Upper lobe of left lung (tissue), 6 donors: ENCODE results near the gene IL22RA1. TPM values are rescaled to one million over a fixed set of nuclear protein-coding genes. Genes with fewer than 3 reads are reported as not detected.

Experiments used
- ATAC-seq, 2 donors: fragments of 200-7000 bp; cut with Tn5 transposase; one replicate each; pipeline ENCODE4 v1.9.1; 2022; ENCODE audit warnings: mild to moderate bottlenecking in 2 of 2, moderate library complexity in 2 of 2; ENCODE audit not compliant: low FRiP score in 2 of 2
- DNase-seq, 2 donors: peaks; one replicate each; pipeline ENCODE4 v3.0.0-alpha.2; 2019 to 2020
- H3K27ac ChIP-seq, 4 donors: fragments of 200-600 bp; sonication (generic); one replicate each; pipeline ENCODE4 v1.5.1; 2016 to 2019
- H3K27me3 ChIP-seq, 4 donors: fragments of 200-600 bp; sonication (generic); one replicate each; pipeline ENCODE4 v1.5.1; 2017 to 2019
- H3K36me3 ChIP-seq, 4 donors: fragments of 200-600 bp; sonication (generic); one replicate each; pipeline ENCODE4 v1.5.1; 2016 to 2019
- H3K4me1 ChIP-seq, 4 donors: fragments of 200-600 bp; sonication (generic); one replicate each; pipeline ENCODE4 v1.5.1; 2018 to 2019
- H3K4me3 ChIP-seq, 4 donors: fragments of 200-600 bp; sonication (generic); one replicate each; pipeline ENCODE4 v1.5.1; 2017 to 2019; ENCODE audit warnings: mild to moderate bottlenecking in 2 of 4, moderate library complexity in 1 of 4
- H3K9me3 ChIP-seq, 4 donors: fragments of 200-600 bp; sonication (generic); one replicate each; pipeline ENCODE4 v1.5.1; 2018 to 2019
- EP300 ChIP-seq, 4 donors: sonication (generic); formaldehyde crosslinking; IDR thresholded peaks; one replicate each; pipeline ENCODE4 v1.5.1; 2017; ENCODE audit warnings: antibody characterized with exemption in 4 of 4, control low read depth in 2 of 4
- POLR2A ChIP-seq, 4 donors: fragments of 450-650 bp; IDR thresholded peaks; one replicate each; pipeline ENCODE4 v1.5.1; 2016 to 2017; ENCODE audit warnings: antibody characterized with exemption in 4 of 4, mild to moderate bottlenecking in 2 of 4
- POLR2AphosphoS5 ChIP-seq, 2 donors: sonication (generic); formaldehyde crosslinking; IDR thresholded peaks; one replicate each; pipeline ENCODE4 v1.5.1; 2017; ENCODE audit warnings: antibody characterized with exemption in 2 of 2
- WGBS, 2 donors: methylation state at CpG; one replicate each; pipeline ENCODE4 v1.1.5; 2017 to 2018; 5-methylcytosine and 5-hydroxymethylcytosine counted together
- total RNA-seq, 6 donors: library from RNA; depleted of rRNA in 4 of 6; stranded (reverse); fragments of >200 nt in 4 of 6; gene quantifications; one replicate each; pipeline versions ENCODE4 v1.1.0 to v1.2.1, GENCODE V29; 2016 to 2021
- TF ChIP-seq, protein P1 (sequence below), 6 experiments: fragments of 450-650 bp in 4 of 6; fragments of 200-600 bp in 2 of 6; sonication (generic) in 2 of 6; IDR thresholded peaks; one replicate each; pipeline ENCODE4 v1.5.1; 2016 to 2019; ENCODE audit warnings: antibody characterized with exemption in 6 of 6
- donor health status: DM: no; HTN: no; CAD: no; lungs with moderate emphysema.
- donor health status: DM: no; HTN: yes; CAD: no; lungs with severe emphysema.

Gene IL22RA1
- total RNA-seq, 6 donors from 2014 or later = 0.15 to 1.4 (median 0.90) TPM

DNA sequence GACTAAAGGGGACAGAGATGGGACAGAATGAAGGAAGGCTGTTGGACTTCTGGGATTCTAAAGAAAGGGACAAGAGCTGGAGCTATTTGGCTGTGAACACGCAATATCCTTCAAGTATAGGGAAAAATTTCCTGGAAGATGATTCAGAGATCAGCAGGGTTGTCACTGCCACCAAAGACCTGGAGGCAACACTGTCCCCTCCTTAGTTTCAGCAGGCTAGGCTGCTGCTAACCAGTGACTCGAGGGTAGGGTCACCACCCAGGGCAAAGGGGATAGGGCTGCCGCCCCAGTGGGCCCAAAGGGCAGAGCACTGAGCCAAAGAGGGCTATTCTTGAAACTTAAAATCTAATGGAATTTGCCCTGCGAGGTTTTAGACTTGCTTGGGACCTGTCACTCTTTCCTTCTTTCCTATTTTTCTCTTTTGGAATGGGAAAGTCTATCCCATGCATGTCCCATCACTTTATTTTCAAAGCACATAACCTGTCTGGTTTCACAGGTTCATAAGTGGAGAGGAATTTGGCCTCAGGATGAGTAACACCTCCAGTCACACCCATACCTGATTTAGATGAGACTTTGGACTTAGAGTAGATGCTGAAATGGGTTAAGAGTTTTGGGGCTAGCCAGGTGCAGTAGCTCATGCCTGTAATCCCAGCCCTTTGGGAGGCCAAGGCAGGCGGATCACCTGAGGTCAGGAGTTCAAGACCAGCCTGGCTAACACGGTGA lies 32.3 kb upstream of the IL22RA1 start:
- no peaks in the 10 kb centered on the region for H3K9me3 ChIP-seq
- H3K4me3 ChIP-seq = no peak overlapping the region
- 86 to 91% methylated on average over 6 of the region's 6 CpGs for WGBS, 2 donors
- H3K4me1 ChIP-seq = no peaks in the 10 kb centered on the region
- no peak for ATAC-seq
- no peaks in the 10 kb centered on the region for H3K36me3 ChIP-seq
- no peaks in the 10 kb centered on the region for H3K27me3 ChIP-seq
- TF ChIP-seq EP300 (IDR thresholded peaks at IDR 0.05) (no peak), POLR2AphosphoS5 (IDR thresholded peaks at IDR 0.05) (no peak), POLR2A (IDR thresholded peaks at IDR 0.05) (no peak)
- TF ChIP-seq, protein P1, sequence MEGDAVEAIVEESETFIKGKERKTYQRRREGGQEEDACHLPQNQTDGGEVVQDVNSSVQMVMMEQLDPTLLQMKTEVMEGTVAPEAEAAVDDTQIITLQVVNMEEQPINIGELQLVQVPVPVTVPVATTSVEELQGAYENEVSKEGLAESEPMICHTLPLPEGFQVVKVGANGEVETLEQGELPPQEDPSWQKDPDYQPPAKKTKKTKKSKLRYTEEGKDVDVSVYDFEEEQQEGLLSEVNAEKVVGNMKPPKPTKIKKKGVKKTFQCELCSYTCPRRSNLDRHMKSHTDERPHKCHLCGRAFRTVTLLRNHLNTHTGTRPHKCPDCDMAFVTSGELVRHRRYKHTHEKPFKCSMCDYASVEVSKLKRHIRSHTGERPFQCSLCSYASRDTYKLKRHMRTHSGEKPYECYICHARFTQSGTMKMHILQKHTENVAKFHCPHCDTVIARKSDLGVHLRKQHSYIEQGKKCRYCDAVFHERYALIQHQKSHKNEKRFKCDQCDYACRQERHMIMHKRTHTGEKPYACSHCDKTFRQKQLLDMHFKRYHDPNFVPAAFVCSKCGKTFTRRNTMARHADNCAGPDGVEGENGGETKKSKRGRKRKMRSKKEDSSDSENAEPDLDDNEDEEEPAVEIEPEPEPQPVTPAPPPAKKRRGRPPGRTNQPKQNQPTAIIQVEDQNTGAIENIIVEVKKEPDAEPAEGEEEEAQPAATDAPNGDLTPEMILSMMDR (IDR thresholded peaks at IDR 0.05) = no peak
- no peak for DNase-seq
- no peak overlapping the region for H3K27ac ChIP-seq

DNA sequence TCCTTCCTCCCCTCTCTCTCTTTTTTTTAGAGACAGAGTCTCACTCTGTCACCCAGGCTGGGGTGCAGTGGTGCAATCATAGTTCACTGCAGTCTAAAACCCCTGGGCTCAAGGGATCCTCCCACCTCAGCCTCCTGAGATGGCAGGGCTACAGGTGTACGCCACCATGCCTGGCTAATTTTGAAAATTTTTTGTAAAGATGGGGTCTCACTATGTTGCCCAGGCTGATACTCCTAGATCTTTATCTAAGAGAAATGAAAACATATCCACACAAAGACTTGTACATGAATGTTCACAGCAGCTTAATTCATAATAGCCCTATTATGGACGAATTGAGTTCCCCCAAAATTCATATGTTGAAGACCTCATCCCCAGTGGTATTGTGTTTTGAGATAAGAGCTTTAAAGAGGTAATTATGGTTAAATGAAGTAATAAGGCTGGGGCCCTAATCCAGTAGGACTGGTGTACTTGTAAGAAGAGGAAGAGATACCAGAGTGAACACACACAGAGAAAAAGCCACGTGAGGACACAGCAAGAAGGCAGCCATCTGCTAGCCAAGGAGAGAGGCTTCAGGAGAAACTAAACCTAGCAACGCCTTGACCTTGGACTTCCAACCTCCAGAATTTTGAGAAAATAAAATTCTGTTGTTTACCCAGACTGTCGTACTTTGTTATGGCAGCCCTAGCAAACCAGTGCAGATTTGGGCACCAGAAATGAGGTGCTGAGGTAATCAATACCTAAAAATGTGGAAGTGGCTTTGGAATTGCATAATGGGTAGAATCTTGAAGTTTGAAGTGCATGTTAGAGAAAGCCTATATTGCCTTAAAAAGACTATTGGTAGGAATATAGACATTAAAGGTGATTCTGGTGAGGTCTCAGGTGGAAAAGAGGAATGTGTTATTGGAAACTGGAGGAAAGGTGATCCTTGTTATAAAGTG lies 31.0 kb upstream of the IL22RA1 start:
- Histone ChIP-seq H3K4me1 (no peaks in the 10 kb centered on the region), H3K27me3 (no peaks in the 10 kb centered on the region), H3K9me3 (no peaks in the 10 kb centered on the region), H3K27ac (no peak overlapping the region), H3K36me3 (no peaks in the 10 kb centered on the region), H3K4me3 (no peak overlapping the region)
- WGBS, 2 donors = 75 to 77% methylated on average over 5 of the region's 5 CpGs
- TF ChIP-seq, protein P1 (IDR thresholded peaks at IDR 0.05) = no peak
- no peak for TF ChIP-seq POLR2A (IDR thresholded peaks at IDR 0.05)
- TF ChIP-seq EP300 (IDR thresholded peaks at IDR 0.05) = no peak
- DNase-seq (no peak), ATAC-seq (no peak)

DNA sequence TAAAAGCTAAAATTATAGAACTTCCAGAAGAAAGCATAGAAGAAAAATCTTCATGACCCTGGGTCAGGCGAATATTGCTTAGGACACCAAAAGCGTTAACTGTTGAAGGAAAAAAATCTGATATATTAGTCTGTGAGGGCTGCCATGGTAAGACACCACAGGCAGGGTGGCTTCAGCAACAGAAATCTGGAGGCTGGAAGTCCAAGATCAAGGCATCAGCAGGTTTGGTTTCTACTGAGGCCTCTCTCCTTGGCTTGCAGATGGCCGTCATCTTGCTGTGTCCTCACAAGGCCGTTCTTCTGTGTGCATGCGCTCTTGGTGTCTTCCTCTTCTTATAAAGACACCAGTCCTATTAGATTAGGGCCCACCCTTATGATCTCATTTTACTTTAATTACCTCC lies 29.7 kb upstream of the IL22RA1 start:
- TF ChIP-seq EP300 (IDR thresholded peaks at IDR 0.05) = no peak
- H3K4me3 ChIP-seq = no peak overlapping the region
- H3K4me1 ChIP-seq = no peaks in the 10 kb centered on the region
- ATAC-seq (no peak), DNase-seq (no peak)
- H3K9me3 ChIP-seq = no peaks in the 10 kb centered on the region
- H3K27me3 ChIP-seq = no peaks in the 10 kb centered on the region
- no peak overlapping the region for H3K27ac ChIP-seq
- WGBS, 2 donors = 94 to 96% methylated on average over 5 of the region's 5 CpGs
- H3K36me3 ChIP-seq = no peaks in the 10 kb centered on the region

DNA sequence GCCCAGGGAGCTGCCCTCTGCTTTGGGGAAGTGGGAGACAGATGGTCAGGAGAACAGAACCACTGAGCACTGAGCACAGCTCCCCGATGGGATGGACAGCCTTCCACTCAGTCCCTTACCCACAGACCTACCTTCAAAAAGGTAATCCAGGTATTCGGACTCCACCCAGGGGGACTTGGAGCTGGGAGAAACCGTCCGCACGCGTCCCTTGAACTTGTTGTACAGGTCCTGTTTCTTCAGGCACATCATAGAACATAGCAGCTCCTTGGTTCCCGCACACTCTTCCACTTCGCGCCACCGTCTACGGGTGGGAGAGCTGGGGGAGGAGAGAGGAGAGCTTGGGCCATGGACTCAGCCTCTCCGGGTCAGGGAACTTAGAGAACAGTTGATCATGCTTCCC lies 26.3 kb upstream of the IL22RA1 start:
- Histone ChIP-seq H3K4me3 (no peak overlapping the region), H3K27ac (no peak overlapping the region), H3K4me1 (no peaks in the 10 kb centered on the region), H3K9me3 (no peaks in the 10 kb centered on the region), H3K36me3 (no peaks in the 10 kb centered on the region), H3K27me3 (no peaks in the 10 kb centered on the region)
- TF ChIP-seq EP300 (IDR thresholded peaks at IDR 0.05) = no peak
- no peak for TF ChIP-seq POLR2A (IDR thresholded peaks at IDR 0.05)
- TF ChIP-seq, protein P1 (IDR thresholded peaks at IDR 0.05) = no peak
- no peak for TF ChIP-seq POLR2AphosphoS5 (IDR thresholded peaks at IDR 0.05)
- 94 to 99% methylated on average over 11 to 12 of the region's 12 CpGs for WGBS, 2 donors
- DNase-seq = no peak
- ATAC-seq = peak in 1 of 2 donors; percentile 22

DNA sequence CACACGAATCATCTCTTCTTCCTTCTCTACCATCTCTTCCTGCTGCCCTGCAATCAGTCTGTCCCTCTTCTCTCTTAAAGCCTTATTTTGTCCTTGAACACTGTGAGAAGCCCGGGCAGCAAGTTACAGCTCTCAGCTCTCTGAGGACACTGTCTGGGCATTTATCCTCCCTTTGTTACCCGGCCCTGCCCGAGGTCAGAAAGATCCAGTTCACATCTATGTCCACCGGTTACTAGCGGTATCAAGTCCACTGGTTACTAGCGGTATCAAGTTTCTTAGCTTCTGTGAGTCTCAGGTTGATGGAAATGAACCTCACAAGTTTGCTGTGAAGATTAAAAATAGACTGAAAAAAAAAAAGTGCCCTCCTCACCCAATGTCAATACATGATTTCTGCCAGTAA lies 25.3 kb upstream of the IL22RA1 start:
- 79 to 85% methylated on average over 7 of the region's 7 CpGs for whole genome bisulfite sequencing, 2 donors
- Histone ChIP-seq H3K36me3 (no peaks in the 10 kb centered on the region), H3K4me1 (no peaks in the 10 kb centered on the region), H3K4me3 (no peak overlapping the region), H3K27ac (no peak overlapping the region), H3K27me3 (no peaks in the 10 kb centered on the region), H3K9me3 (no peaks in the 10 kb centered on the region)
- no peak for DNase-seq
- TF ChIP-seq, protein P1 (IDR thresholded peaks at IDR 0.05) = no peak
- TF ChIP-seq EP300 (IDR thresholded peaks at IDR 0.05) = no peak
- TF ChIP-seq POLR2A (IDR thresholded peaks at IDR 0.05) = no peak
- TF ChIP-seq POLR2AphosphoS5 (IDR thresholded peaks at IDR 0.05) = no peak
- no peak for ATAC-seq
